GM12892 (cell line): Measurements from ENCODE around the gene NSD1.

Source experiments
- POLR2A ChIP-seq: IDR thresholded peaks from 2 replicates; pipeline ENCODE4 v1.6.1; 2011; ENCODE audit warnings: low read depth, low read length, control low read depth
- POLR2AphosphoS5 ChIP-seq: IDR thresholded peaks from 2 replicates; pipeline ENCODE4 v1.6.1; 2011; ENCODE audit warnings: low read depth, low read length, control low read depth
- TAF1 ChIP-seq: IDR thresholded peaks from 2 replicates; pipeline ENCODE4 v1.6.1; 2011; ENCODE audit warnings: low read depth, mild to moderate bottlenecking, control low read depth, low read length, borderline replicate concordance

GRCh38 chr5:177100714-177101121, 32.9 kb upstream of the NSD1 start:
- TF ChIP-seq TAF1 = no peak
- TF ChIP-seq POLR2A = no peak
- TF ChIP-seq POLR2AphosphoS5 = no peak
